NCI-H2107 (cell line): Measurements from ENCODE around the gene SERPINI1.
"Not testable (repeated sequence)": the region's sequence is repeated elsewhere in the genome, so short reads cannot be mapped to it uniquely, and the experiment has no call there.

Experiments used
- DNase-seq: peaks from one replicate; lab custom pipeline; 2025; lab: John Stamatoyannopoulos, UW

SERPINI1 gene

GRCh38 chr3:167787440-167787839, 51.9 kb downstream of the SERPINI1 start:
- DNase-seq, result no peak

- DNase-seq, result no peak
These were observed 62.9 kb downstream of the SERPINI1 start for GRCh38 chr3:167798443-167798842.

- DNase-seq, result no peak
These were observed 73.4 kb downstream of the SERPINI1 start for GRCh38 chr3:167808910-167809309.

GRCh38 chr3:167810236-167810635, 74.7 kb downstream of the SERPINI1 start:
- DNase-seq, result no peak

- no peak for DNase-seq
These were observed 75.5 kb downstream of the SERPINI1 start for GRCh38 chr3:167811031-167811430.

- no peak for DNase-seq
These were observed 77.9 kb downstream of the SERPINI1 start for GRCh38 chr3:167813169-167814123.

GRCh38 chr3:167814441-167814951, 79.0 kb downstream of the SERPINI1 start:
- DNase-seq, result no peak

GRCh38 chr3:167816953-167817352, 81.4 kb downstream of the SERPINI1 start:
- DNase-seq, result no peak

GRCh38 chr3:167820102-167820865, 84.8 kb downstream of the SERPINI1 start:
- DNase-seq, result no peak

GRCh38 chr3:167821248-167821805, 85.8 kb downstream of the SERPINI1 start:
- no peak for DNase-seq

GRCh38 chr3:167823738-167824137, 88.2 kb downstream of the SERPINI1 start:
- DNase-seq, result no peak

- DNase-seq, result not testable (repeated sequence)
These were observed 92.1 kb downstream of the SERPINI1 start for GRCh38 chr3:167827588-167827987.

- no peak for DNase-seq
These were observed 93.5 kb downstream of the SERPINI1 start for GRCh38 chr3:167829071-167829470.

GRCh38 chr3:167830007-167830406, 94.5 kb downstream of the SERPINI1 start:
- no peak for DNase-seq

GRCh38 chr3:167835359-167835758, 99.8 kb downstream of the SERPINI1 start:
- DNase-seq, result no peak

GRCh38 chr3:167835953-167836352, 100.4 kb downstream of the SERPINI1 start:
- no peak for DNase-seq

- DNase-seq, result no peak
These were observed 101.9 kb downstream of the SERPINI1 start for GRCh38 chr3:167837466-167837865.

GRCh38 chr3:167839460-167840134, 104.1 kb downstream of the SERPINI1 start:
- no peak for DNase-seq

GRCh38 chr3:167840247-167840646, 104.7 kb downstream of the SERPINI1 start:
- no peak for DNase-seq

GRCh38 chr3:167843481-167843880, 108.0 kb downstream of the SERPINI1 start:
- DNase-seq, result no peak

GRCh38 chr3:167843886-167844285, 108.4 kb downstream of the SERPINI1 start:
- no peak for DNase-seq

GRCh38 chr3:167844528-167844927, 109.0 kb downstream of the SERPINI1 start:
- DNase-seq, result no peak
